ENCODE results near the gene ESRRA. TPM values are rescaled to one million over a fixed set of nuclear protein-coding genes. Genes with fewer than 3 reads are reported as not detected.

Gene ESRRA
- total and polyA plus RNA-seq, 2 of the 13 experiments (the other 11 are each of a cell fraction or from before 2014, with no cell fraction given), result 18.1 to 36.3 TPM

- TF ChIP-seq ZNF275 (CRISPR knock-in tag; IDR thresholded peaks at IDR 0.05; ENCODE audit: borderline replicate concordance), result peak; percentile 69; the same call in 1 of the 2 replicates
- no peak for TF ChIP-seq EED (CRISPR knock-in tag; IDR thresholded peaks at IDR 0.05)
- 0 out of 2 replicates have a peak, but pooled peaks have one; percentile 26 for TF ChIP-seq KLF6 (CRISPR knock-in tag; IDR thresholded peaks at IDR 0.05)
- TF ChIP-seq EP300 (IDR thresholded peaks at IDR 0.05; ENCODE audit: low read depth in 2 of 2, low read length in 2 of 2), result no peak
- TF ChIP-seq EP300 (CRISPR knock-in tag; IDR thresholded peaks at IDR 0.05; ENCODE audit: borderline replicate concordance), result no peak; the same call in 1 of the 2 replicates
- no peak for TF ChIP-seq NPAS2 (CRISPR knock-in tag; IDR thresholded peaks at IDR 0.05; ENCODE audit: borderline replicate concordance)
- TF ChIP-seq HMG20A (CRISPR knock-in tag; IDR thresholded peaks at IDR 0.05; ENCODE audit: borderline replicate concordance), result no peak
- peak; percentile 47; the same call in 1 of the 2 replicates for TF ChIP-seq ZMYM2 (CRISPR knock-in tag; IDR thresholded peaks at IDR 0.05)
- peak; percentile 50 for TF ChIP-seq STAG1 (CRISPR knock-in tag; IDR thresholded peaks at IDR 0.05)
- no peak for TF ChIP-seq NFIB (CRISPR knock-in tag; IDR thresholded peaks at IDR 0.05; ENCODE audit: borderline replicate concordance)
- TF ChIP-seq BCL6 (CRISPR knock-in tag; IDR thresholded peaks at IDR 0.05), result peak; percentile 94
- TF ChIP-seq ZNF329 (CRISPR knock-in tag; IDR thresholded peaks at IDR 0.05; ENCODE audit: low read depth), result no peak
- TF ChIP-seq SMARCE1 (IDR thresholded peaks at IDR 0.05; ENCODE audit: borderline replicate concordance), result no peak
- no peak for TF ChIP-seq ZNF20 (CRISPR knock-in tag; IDR thresholded peaks at IDR 0.05)
- no peak for TF ChIP-seq SNAPC4 (CRISPR knock-in tag; IDR thresholded peaks at IDR 0.05)
- TF ChIP-seq ZNF558 (CRISPR knock-in tag; IDR thresholded peaks at IDR 0.05; ENCODE audit: borderline replicate concordance), result no peak
- no peak for TF ChIP-seq SIX4 (CRISPR knock-in tag; IDR thresholded peaks at IDR 0.05)
- no peak for TF ChIP-seq SOX6 (IDR thresholded peaks at IDR 0.05)
- peak; percentile 42 for TF ChIP-seq SOX6 (CRISPR knock-in tag; IDR thresholded peaks at IDR 0.05)
- no peak for TF ChIP-seq CAMTA2 (CRISPR knock-in tag; IDR thresholded peaks at IDR 0.05; ENCODE audit: borderline replicate concordance)
- peak; percentile 71; the same call in 1 of the 2 replicates for TF ChIP-seq ZNF350 (CRISPR knock-in tag; IDR thresholded peaks at IDR 0.05; ENCODE audit: borderline replicate concordance, low read depth)
- no peak for TF ChIP-seq CC2D1A (CRISPR knock-in tag; IDR thresholded peaks at IDR 0.05)
- TF ChIP-seq KLF15 (CRISPR knock-in tag; IDR thresholded peaks at IDR 0.05; ENCODE audit: borderline replicate concordance), result no peak
- TF ChIP-seq TEAD3 (CRISPR knock-in tag; optimal IDR thresholded peaks at IDR 0.05; ENCODE audit: borderline replicate concordance), result no peak
- no peak for TF ChIP-seq GLI4 (CRISPR knock-in tag; IDR thresholded peaks at IDR 0.05; ENCODE audit: borderline replicate concordance)
- TF ChIP-seq TARDBP (CRISPR knock-in tag; IDR thresholded peaks at IDR 0.05), result no peak
Observed at GRCh38 chr11:64304316-64305072, 830 bp upstream of the ESRRA start (continued).
